RPMI7951 (cell line): ENCODE results near the gene CFAP45. TPM values are rescaled to one million over a fixed set of nuclear protein-coding genes. Genes with fewer than 3 reads are reported as not detected.
"Not testable (repeated sequence)": the region's sequence is repeated elsewhere in the genome, so short reads cannot be mapped to it uniquely, and the experiment has no call there.

ENCODE experiments used
- DNase-seq: peaks from one replicate; pipeline ENCODE4 v3.0.0-alpha.2; 2012; ENCODE audit warnings: low read depth
- total RNA-seq: library from RNA; depleted of rRNA; stranded (reverse); fragments of >200 nt; shearing (Covaris generic); gene quantifications from 2 replicates; pipeline ENCODE4 v1.2.3, GENCODE V29; 2014

Gene CFAP45
- total RNA-seq, 1 experiment from 2014 or later, result 2.2 TPM

DNA sequence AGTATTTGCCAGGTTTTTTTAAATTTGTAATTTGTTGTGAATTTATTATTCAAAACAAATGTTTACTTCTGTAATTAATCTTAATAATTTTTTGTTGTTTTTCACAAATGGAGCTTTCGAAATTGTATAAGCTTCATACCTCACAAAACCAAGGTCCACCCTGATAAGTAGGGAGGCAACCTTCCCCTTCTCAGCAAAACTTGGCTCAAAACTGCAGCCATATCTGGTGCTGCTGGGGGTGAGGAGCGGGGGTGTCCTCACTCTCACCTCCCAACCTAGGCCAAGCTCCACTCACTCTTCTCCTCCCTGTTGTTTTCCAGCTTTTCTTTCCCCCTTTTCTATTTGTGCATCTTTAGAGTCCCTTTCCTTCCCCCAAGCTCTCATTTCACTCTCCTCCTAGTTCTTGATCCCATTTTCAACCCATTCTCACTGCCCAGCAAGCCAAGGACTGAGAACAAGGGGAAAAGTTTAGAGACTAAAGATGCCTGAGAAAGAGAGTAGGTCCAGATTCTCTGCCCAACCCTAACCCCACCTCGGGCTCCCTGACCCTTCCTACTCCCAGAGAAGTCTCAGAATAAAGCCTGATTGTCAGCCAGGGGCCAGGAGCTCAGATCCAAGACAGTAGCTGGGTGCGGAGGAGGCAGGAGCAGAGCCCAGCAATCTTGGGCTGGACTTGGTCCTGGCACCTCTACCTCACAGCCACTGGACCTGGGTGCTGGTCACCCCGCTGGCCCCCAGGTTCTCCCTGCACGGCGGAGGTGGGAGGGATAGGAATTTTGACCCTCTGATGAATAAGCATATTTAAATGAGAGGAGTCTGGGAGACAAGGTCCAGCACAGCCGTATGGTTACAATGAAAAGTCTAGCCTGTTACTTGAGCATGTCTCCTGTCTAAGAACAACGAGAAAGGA lies 8.3 kb upstream of the CFAP45 start:
- no peak for DNase-seq

DNA sequence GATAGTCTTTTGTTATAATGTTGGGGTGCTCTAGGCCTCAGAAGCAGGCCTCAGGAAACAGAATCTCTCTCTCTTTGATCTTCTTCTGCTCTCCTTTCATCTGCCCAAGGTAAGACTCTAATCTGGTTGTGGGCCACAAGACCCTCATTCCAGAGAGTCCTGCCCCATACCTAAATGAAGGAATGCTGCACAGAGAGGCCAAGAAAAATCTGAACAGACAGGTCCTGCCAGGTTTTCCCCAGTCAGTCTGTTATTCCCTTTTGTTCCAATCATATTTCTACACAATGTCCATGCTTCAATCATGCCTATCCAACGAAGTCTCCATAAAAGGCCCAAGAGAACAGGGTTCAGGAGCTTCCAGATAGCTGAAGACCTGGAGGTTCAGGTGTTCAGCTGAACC lies 7.0 kb upstream of the CFAP45 start:
- DNase-seq, result no peak

DNA sequence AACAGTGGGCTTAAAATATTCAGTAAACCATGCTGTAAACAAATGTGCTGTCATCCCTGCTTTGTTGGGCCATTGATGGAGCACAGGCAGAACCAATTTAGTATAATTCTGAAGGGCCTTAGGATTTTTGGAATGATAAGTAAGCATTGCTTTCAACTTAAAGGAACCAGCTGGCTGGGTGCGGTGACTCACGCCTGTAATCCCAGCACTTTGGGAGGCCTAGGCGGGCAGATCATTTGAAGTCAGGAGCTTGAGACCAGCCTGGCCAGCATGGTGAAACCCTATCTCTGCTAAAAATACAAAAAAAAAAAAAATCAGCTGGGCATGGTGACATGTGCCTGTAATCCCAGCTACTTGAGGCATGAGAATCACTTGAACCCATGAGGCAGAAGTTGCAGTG lies 4.1 kb upstream of the CFAP45 start:
- not testable (repeated sequence) for DNase-seq

- no peak for DNase-seq
These were observed 2.6 kb upstream of the CFAP45 start for GRCh38 chr1:159902541-159902940.

- DNase-seq, result no peak
These were observed 893 bp upstream of the CFAP45 start for GRCh38 chr1:159900755-159901360.

DNA sequence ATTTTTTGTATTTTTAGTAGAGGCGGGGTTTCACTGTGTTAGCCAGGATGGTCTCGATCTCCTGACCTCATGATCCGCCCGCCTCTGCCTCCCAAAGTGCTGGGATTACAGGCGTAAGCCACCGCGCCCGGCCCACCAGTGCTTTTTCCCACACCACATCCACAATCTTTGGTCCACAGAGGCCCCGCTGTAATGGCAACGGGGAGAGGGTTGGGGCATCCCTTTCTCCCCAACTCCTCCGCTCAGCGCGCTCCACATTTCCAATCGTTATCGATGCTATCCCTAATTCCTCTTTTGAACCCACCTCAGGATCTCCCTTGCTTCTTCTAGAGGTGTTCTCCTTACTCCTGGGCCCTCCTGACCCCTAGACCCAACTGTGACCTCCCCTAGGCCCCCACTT lies 331 bp downstream of the CFAP45 start:
- not testable (repeated sequence) for DNase-seq

GRCh38 chr1:159898527-159898926 lies 1.4 kb downstream of the CFAP45 start:
- DNase-seq, result no peak

GRCh38 chr1:159897962-159898361 lies 2.0 kb downstream of the CFAP45 start:
- no peak for DNase-seq

DNA sequence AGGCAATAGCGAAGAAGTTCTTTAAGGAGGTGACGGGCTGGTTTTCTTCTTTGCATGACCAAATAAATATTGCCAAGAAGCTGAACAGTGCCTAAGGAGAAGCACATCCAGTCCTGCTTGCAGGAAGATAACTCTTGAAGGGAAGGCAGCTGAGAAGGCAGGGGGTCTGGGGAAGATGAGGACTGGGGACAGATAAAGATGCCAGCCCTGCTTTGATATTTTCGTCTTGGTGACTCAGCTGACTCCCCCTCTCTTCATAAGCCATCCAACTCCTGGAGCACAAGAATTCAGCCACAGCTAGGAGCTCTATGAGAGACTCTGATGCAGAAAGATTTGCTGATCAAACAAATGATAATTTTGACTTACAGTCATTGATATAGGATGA lies 3.4 kb downstream of the CFAP45 start:
- DNase-seq, result no peak

GRCh38 chr1:159895836-159896545 lies 4.0 kb downstream of the CFAP45 start:
- no peak for DNase-seq

GRCh38 chr1:159895286-159895685 lies 4.7 kb downstream of the CFAP45 start:
- no peak for DNase-seq

GRCh38 chr1:159892944-159893343 lies 7.0 kb downstream of the CFAP45 start:
- no peak for DNase-seq

DNA sequence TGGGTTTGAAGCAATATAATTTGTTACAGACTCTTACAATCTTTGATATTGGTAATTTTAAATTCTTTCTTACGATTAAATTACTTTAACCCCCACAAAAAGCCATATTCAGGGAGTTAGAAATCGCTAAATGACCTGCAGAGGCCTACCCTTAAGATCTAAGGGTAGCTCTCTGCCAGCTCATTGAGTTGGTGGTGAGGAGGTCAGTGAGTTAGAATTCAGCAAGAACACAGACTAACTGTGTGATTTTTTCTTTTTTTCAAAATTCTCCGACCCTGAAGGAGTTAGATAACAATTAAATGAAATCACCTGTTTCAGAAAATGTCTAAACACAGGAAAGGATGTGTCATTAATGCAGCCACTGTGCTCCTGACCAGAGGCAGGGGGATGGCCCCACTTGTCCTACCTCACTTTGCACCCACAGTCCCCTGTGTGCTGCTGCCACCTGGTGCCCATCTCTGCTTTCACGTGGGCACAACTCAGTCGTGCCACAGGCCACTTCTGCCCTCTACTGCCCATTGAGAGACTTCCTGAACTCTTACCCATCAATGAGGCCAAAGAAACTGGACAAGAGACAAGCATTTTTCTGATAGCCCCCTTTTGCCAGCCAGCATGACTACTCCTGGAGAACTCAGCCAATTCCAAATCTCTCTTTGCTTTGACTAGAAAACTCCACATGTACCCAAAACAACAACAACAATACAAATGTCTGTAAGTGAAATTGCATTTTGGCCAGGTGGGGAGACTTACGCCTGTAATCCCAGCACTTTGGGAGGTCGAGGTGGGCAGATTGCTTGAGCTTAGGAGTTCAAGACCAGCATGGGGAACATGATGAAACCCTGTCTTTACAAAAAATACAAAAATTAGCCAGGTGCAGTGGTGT lies 8.4 kb downstream of the CFAP45 start:
- peak; percentile 87 for DNase-seq

DNA sequence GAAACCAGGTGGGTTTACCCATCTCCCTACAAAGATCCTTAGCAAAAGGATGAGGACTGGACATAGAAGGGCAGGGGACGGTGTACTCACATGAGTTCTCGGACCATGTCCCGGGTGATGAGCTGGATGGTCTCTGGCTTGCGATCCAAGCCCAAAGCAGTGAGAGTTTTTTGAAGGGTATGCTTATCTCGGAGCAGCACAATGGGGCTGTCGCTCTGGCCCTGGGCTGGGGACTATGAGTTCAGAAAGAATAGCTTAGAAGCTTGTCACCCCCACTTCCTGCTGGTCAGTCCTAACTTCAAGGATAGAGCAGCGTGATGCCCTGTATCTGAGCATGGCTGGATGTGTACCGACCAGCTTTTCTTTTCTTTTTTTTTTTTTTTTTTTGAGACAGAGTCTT lies 9.6 kb downstream of the CFAP45 start:
- DNase-seq, result peak; percentile 53

DNA sequence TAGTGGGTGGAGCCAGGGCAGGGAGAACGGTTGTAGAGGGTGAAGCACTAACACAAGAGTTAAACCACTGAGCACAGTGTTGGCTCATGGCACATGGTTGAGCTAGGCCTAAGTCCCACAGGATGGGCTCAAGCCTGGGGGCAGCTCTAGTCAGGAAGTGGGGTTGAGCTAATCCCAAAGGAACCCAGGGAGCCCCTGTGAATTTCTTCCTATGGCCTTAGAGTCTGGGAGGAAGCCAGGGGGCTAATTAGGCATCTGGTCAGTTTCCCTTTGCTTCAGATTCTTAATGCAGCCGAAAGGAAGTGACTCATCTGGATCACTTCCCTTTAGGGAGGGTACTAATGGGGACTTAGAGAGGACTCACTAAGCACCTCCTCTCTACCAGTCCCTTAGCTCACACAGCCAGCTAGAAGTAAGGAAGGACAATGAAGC lies 10.1 kb downstream of the CFAP45 start:
- DNase-seq, result peak; percentile 100

DNA sequence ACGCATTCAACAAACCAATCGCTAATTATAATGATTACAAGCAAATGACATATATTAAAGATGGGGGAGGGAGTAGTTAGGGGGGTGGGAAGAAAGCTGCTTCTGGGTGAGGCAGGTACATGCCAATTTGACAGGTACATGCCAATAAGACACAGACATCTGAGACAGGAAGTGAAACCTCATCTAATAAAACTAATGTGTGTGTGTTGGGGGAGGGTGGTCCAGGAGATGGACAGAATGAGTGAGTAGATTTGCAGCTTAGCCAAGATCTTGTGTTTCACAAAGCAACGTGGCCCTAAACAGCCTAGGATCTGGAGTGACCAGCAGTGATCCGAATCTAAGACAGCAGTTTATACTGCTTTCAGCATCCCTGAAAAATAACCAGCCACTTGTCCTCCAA lies 10.8 kb downstream of the CFAP45 start:
- no peak for DNase-seq

DNA sequence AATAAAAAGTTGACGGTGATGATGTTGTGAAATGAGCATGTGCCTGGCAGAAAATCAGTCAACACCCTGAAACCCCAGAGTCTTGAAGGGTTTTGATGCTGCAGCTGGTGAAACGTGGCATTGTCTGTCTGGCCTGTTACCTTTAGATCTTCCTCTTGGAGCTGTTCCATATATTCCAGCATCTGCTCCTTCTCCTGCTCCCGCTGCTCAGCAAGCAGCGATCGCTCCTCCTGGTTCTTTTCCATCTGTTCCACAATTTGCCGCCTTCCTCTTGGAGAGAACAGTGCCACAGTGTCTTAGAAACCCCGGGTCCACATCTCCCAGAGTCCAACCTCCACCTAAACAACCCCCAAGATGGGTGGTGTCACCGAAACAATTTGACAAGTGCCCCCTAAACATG lies 15.7 kb downstream of the CFAP45 start:
- DNase-seq, result no peak

DNA sequence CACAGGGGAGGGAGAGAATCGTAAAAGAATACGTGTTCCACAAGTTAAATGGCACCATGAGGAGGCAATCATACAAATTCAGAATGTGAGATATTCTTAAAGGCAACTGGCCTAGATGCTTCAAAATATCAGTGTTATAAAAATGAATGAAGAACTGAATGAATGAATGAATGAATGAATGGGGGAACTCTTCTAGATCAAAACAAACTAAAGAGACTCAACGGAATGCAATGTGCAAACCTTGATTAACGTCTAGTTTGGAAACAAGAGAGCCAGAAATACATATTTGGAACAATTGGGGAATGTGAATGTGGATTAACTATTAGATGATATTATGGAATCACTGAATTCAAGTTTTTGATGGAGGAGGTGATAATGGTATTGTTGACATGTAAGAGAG lies 16.8 kb downstream of the CFAP45 start:
- DNase-seq, result no peak

DNA sequence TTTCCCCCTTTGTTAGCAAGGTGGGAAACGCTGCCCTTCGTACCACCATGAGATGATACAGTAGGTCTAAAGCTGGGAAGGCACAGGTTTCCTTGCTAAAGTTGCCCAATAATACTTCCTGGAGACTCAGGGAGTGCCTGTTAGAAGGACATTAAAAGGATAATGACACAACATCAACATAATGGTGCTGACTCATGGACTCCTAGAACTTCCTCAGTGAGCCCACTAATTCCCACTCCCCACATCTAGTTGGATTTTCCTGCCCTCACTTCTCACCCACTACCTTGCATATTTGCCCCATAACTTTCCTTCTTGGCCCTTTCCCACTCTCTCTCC lies 17.5 kb downstream of the CFAP45 start:
- peak; percentile 55 for DNase-seq

- peak; percentile 99 for DNase-seq
These were observed 18.1 kb downstream of the CFAP45 start for GRCh38 chr1:159881622-159882526.

GRCh38 chr1:159880430-159880829 lies 19.5 kb downstream of the CFAP45 start:
- DNase-seq, result peak; percentile 46
